GM19397 (cell line): ENCODE results near the gene LHFPL4.
"Not testable (repeated sequence)": the region's sequence is repeated elsewhere in the genome, so short reads cannot be mapped to it uniquely, and the experiment has no call there.

Experiments
- ATAC-seq: cut with Tn5 transposase; IDR thresholded peaks from one replicate; pipeline ENCODE4 v1.9.1; 2021; ENCODE audit warnings: mild to moderate bottlenecking, moderate library complexity; ENCODE audit not compliant: unreplicated experiment

Gene LHFPL4

GRCh38 chr3:9542182-9542581 lies 11.4 kb downstream of the LHFPL4 start:
- ATAC-seq: no peak

- no peak for ATAC-seq
Observed at GRCh38 chr3:9536212-9536611, 17.4 kb downstream of the LHFPL4 start.

- no peak for ATAC-seq
Observed at GRCh38 chr3:9534429-9534828, 19.2 kb downstream of the LHFPL4 start.

- ATAC-seq: no peak
Observed at GRCh38 chr3:9525078-9525477, 28.5 kb downstream of the LHFPL4 start.

- ATAC-seq: no peak
Observed at GRCh38 chr3:9514956-9515355, 38.7 kb downstream of the LHFPL4 start.

DNA sequence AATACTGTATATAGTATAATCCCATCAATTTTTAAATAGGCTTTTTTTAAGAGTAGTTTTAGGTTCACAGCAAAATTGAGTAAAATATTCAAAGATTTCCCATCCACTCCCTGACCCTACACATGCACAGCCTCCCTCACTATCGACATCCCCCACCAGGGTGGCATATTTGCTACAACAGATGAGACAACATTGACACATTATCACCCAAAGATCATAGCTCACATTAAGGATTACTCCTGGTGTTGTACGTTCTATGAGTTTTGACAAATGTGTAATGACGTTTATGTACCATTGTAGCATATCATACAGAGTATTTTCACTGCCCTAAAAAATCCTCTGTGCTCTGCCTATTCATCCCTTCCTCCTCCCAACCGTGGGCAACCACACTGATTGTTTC lies 39.3 kb downstream of the LHFPL4 start:
- ATAC-seq: no peak

GRCh38 chr3:9512456-9513045 lies 41.1 kb downstream of the LHFPL4 start:
- ATAC-seq: no peak

GRCh38 chr3:9508781-9509180 lies 44.8 kb downstream of the LHFPL4 start:
- no peak for ATAC-seq

GRCh38 chr3:9507586-9508578 lies 45.7 kb downstream of the LHFPL4 start:
- ATAC-seq: no peak

DNA sequence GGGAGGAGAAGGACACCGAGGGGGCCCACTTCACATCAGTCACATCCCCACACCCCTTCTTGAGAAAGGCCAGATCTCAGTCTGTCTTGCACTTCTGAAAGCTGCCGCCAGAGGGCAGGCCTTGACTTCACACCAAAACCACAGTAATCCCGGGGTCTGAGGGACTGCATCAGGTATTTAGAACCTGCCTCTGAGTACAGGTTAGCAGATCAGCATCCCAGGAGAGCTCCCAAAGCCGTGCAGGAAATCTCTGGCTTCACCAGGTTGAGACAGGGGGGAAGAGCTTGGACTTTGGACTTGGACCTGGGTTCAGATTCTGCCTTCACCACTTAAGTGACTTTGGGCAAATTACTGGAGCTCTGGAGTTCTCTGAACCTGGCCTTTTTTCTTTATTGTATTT lies 50.3 kb downstream of the LHFPL4 start:
- peak; percentile 57 for ATAC-seq

- ATAC-seq: no peak
Observed at GRCh38 chr3:9501226-9501625, 52.4 kb downstream of the LHFPL4 start.

DNA sequence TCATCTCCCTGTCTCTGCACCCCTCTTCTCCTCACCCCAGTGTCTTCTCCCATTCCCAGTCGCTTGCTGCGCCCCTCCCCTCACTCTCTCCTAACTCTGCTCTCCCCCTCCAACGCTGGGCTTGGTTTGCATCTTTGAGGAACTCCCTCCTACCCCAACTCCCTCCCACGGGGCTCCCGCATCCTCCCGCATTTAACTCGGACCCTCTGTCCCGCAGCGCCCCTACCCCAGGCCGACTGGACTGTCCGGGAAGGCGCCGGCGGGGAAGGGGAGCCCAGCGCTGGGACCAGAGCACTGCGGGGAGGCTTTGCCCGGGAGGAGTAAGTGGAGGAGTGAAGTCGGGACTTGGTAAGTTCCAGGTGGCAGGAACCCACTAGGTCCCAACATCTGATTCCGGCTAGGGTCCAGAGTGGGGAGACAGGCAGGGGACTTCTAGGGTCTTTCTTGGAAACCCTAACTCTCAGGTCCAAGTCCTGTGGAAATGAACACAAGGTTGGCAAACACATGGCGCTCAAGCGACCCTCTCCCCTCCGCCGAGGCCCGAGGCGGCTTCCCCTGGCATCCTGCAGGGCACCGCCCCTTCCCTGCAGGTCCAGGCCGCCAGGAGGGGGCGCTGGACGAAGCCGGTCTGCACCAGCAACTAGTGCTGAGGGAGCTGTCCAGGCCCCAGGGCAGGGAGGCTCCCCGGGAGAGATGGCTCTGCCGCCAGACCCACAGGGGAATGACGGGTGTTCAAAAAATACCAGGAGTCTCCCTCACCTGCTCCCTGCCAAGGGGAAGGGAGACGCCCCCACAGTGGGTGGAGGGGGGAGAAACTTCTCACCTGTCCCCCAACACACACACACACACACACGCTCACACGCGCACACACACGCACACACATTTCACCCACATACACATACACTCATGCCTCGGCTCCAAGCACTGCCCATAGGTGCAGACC lies 53.2 kb downstream of the LHFPL4 start:
- ATAC-seq: no peak

- no peak for ATAC-seq
Observed at GRCh38 chr3:9499455-9500107, 54.0 kb downstream of the LHFPL4 start.

DNA sequence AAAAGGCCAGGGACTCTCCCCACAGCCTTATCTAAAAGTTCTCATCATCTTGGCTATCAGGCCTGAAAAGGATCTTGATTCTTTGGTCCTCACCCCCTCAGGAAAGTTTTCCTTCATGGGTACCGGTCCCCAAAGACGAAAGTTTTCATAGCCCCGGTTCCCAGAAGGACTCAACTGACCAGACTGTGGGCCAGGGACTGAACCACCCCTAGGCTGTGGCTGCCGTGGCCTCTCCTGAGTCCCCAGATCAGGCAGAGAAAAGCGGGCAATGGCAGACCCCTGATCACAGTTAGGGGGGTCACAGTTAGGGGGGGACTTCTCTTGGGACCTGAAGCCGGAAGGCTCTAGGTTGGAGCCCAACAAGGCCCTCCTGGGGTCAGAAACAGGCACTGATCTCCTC lies 54.8 kb downstream of the LHFPL4 start:
- no peak for ATAC-seq

DNA sequence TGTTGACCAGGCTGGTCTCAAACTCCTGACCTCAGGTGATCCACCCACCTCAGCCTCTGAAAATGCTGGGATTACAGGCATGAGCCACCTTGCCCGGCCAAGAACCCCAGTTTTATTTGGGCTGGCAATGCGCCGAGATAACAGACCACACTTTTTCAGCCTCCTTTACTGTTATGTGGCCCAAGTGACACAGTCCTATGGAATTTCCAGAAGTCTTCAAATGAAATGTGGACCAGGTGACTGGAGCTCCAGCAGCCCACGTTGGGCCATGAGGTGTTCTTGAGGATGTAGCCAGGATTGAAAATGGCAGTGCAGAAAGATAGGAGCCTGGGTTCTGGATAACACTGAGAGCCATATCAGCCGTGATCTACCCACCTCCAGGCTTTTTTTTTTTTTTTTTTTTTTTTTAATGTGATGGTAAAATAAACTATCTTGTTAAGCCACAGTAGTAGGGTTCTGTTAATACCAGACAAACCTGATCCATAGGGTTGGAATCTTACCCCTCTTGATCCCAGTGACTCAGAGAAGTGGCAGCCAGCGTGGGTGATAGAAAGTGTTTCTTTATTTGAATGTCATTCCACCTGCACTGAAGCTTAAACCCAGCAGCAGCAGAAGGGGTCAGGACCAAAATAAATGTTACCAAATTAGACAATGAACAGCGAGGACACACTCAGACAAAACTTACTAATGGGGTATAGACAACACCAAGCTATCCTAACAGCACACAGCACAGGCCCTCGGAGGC lies 55.6 kb downstream of the LHFPL4 start:
- no peak for ATAC-seq

GRCh38 chr3:9496893-9497292 lies 56.7 kb downstream of the LHFPL4 start:
- no peak for ATAC-seq

DNA sequence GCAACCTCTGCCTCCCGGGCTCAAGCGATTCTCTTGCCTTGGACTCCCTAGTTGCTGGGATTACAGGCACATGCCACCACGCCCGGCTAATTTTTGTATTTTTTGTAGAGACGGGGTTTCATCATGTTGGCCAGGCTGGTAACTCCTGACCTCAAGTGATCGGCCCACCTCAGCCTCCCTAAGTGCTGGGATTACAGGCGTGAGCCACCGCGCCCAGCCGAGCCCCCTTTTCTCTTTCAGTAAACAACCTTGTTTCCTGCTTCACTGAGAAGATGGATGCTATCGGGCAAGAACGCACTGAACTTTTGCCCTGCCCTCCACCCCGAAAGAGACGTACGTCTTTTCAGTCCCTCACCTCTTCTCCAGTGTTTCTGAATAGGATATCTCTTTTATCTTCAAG lies 59.6 kb downstream of the LHFPL4 start:
- ATAC-seq: not testable (repeated sequence)

DNA sequence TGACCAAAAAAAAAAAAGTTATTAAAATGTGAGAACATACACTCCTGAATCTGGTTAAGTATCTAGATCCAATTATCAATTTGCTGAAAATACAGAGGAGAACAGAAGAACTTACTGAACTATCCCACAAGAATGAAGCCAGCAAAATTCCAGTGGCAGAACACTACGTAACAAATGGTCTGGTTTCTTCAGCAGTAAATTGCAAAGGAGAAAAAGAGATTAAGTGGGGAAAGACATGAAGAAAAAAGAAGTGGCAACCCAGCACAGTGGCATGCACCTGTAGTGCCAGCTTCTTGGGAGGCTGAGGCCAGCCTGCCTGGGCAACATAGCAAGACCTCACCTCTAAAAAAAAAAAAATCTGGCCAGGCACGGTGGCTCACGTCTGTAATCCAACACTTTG lies 62.1 kb downstream of the LHFPL4 start:
- no peak for ATAC-seq

- ATAC-seq: no peak
Observed at GRCh38 chr3:9485248-9485647, 68.4 kb downstream of the LHFPL4 start.

GRCh38 chr3:9480265-9480664 lies 73.4 kb downstream of the LHFPL4 start:
- ATAC-seq: no peak
